ENCODE data around the gene ASCC3. TPM values are rescaled to one million over a fixed set of nuclear protein-coding genes. Genes with fewer than 3 reads are reported as not detected.

ASCC3 gene
- total RNA-seq, 1 donor from 2014 or later, result 59.3 TPM

- peak; percentile 37 for DNase-seq (ENCODE audit: low read depth)
Measured at GRCh38 chr6:100593522-100593921, 287.6 kb downstream of the ASCC3 start.

DNA sequence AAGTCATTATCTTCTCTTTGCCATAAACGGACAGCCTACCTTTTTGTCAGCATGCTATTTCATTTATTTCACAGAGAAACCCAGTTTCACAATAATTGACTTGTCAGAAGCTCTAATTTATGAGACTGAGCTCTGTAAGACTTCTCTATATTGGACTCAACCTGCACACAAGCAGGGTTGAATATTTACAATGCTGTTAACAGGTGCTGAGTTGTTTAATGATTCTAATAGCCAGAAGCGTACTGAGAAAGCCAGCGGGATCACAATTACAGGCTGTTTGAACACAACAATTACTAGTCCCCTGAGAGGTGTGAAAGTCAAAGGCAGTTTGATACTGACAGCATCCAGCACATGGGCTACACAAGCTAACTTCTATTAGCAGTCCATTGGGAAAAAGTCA lies 288.2 kb downstream of the ASCC3 start:
- DNase-seq (ENCODE audit: low read depth), result no peak

DNA sequence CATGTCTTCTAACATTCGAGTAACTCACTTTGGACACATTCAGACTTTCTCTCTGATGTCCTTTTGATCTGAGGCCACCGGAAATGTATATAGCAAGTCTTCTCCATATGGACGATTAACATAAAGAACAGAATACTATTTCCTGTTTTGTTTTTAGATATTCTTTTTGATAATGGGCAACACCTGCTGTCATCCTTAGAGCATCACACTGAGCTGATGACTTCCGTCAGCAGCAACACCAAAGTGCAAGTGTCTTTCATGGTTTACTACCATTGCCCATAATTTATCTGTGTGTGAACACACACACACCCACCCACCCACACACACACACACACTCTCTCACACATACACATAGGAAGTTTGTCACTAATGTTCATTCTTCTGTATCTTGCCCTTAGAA lies 303.7 kb downstream of the ASCC3 start:
- no peak for DNase-seq (ENCODE audit: low read depth)

GRCh38 chr6:100575921-100576320 lies 305.2 kb downstream of the ASCC3 start:
- no peak for DNase-seq (ENCODE audit: low read depth)

- DNase-seq (ENCODE audit: low read depth), result no peak
Measured at GRCh38 chr6:100574836-100575235, 306.3 kb downstream of the ASCC3 start.

DNA sequence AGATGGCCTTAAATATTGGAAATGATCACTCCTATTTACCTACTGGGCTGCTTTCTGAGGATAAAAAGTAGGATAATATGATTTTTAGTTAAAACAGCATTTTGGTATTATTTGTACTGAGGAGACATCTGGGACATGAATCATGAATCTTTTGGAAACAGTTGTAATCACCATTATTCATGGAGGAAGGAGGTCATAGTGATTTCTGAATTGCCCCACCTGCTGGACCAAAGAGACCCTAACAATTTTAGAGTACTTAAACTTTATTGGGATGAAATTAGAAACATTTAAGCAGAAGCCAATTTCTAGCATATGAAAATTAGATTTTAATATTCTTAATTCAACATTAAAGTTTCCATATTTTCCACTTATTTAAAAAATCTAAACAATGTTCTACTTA lies 308.0 kb downstream of the ASCC3 start:
- DNase-seq (ENCODE audit: low read depth), result peak; percentile 57

GRCh38 chr6:100568255-100568654 lies 312.9 kb downstream of the ASCC3 start:
- DNase-seq (ENCODE audit: low read depth), result no peak

GRCh38 chr6:100566563-100566962 lies 314.6 kb downstream of the ASCC3 start:
- DNase-seq (ENCODE audit: low read depth), result no peak

GRCh38 chr6:100565439-100566104 lies 315.6 kb downstream of the ASCC3 start:
- DNase-seq (ENCODE audit: low read depth), result no peak

- no peak for DNase-seq (ENCODE audit: low read depth)
Measured at GRCh38 chr6:100559859-100560258, 321.3 kb downstream of the ASCC3 start.

- no peak for DNase-seq (ENCODE audit: low read depth)
Measured at GRCh38 chr6:100554228-100554627, 326.9 kb downstream of the ASCC3 start.

DNA sequence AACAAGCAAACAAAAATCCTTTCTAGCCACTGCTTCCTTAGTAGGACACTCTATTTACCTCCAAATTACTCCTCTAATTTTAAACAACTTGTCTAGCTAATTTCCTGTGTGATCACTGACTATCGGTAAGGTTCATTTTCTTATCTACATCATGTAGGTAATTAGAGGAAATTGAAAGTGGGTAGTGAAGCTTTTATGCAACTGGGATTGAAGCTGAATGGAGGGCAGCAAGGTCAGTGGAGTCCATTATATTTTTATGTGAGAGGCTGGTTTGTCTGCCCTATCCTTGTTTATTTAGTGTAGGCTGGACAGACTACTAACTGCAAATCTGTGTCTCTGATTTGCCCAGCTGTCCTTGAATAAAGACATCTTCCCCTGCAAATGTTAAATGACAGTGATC lies 327.9 kb downstream of the ASCC3 start:
- DNase-seq (ENCODE audit: low read depth), result no peak

GRCh38 chr6:100549406-100550167 lies 331.5 kb downstream of the ASCC3 start:
- DNase-seq (ENCODE audit: low read depth), result peak; percentile 52

DNA sequence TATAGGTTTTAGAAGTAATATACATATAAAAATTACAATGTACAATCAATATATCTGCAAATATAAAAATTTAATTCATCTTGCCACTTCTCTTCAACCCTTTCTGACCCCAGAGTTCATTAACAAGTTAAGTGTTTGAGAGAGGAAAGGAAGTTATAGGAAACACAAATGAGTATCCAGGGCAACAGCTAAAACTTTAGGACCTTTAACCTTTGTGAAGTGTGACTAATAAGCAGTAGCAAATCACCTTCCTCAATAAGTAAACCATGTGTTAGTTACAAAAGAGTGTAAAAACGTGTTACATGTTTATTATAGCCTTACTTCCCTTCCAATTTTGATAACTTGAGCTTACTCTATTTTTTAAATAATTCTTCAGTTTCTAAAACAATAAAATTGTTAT lies 343.0 kb downstream of the ASCC3 start:
- no peak for DNase-seq (ENCODE audit: low read depth)

DNA sequence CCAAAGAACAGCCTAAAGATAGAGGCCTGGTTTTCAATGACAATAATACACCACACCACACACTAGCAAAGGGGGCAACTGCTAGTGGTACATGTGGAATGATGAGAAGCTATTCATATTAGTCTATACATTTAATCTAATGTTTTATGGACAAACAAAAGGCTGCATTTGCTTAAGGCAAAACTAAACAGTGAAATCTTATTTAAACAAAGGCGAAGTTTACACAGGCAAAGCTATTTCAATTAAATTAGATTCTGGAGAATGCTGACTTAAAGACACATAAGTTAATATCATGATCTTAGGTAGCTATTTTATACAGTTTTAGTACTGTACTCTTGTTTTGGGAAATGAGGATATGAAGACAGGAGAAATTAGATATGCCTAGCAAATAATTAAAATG lies 362.5 kb downstream of the ASCC3 start:
- DNase-seq (ENCODE audit: low read depth), result no peak

- DNase-seq (ENCODE audit: low read depth), result no peak
Measured at GRCh38 chr6:100517633-100518032, 363.5 kb downstream of the ASCC3 start.

DNA sequence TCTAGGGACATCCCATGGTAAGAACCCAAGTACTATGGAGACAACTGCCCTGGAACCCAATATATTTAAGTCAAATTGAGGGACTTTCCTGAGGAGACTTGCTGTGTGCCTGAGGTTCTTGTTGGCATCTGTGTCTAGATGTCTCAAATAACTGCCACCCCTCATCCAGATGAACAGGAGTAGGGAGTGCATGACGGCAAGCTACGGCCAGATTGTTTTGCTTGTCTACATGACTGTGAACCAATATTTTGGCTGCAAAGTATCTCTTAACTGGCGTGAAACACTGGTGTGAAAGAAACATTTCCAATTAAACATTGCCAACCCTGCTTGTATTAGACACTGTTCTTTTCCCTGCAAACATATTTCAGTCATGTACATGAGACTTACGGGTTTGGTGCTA lies 364.0 kb downstream of the ASCC3 start:
- no peak for DNase-seq (ENCODE audit: low read depth)

GRCh38 chr6:100514660-100515059 lies 366.5 kb downstream of the ASCC3 start:
- no peak for DNase-seq (ENCODE audit: low read depth)

DNA sequence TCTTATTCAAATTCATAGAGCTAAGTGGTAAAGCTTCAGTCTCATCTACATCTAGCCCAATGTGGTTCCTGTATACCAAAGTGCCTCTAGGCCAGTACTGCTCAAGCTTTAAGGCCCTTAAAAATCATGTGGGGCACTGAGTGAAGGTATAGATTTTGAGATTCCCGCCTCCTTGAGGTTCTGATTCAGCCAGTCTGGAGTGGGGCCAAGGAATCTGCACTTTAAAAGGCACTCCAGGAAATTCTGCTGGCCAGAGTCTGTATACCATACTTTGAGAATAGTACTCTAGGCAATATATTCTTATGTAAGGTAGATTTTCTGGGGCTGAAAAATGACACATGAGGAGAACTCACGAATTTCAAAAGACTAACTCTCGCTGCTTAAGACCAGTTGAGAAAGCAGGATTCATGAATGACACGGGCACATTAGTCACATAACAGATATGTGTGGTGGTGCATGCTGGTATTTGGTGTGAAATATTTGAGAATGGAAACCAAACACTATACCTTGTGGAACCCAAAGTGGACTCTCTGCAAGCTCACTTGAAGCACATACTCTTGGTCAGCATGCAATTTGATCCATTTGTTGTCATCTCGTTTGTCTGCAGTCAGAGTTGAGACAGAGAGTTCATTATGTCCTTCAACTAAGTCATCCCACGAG lies 368.8 kb downstream of the ASCC3 start:
- peak; percentile 70 for DNase-seq (ENCODE audit: low read depth)

GRCh38 chr6:100509101-100509500 lies 372.0 kb downstream of the ASCC3 start:
- DNase-seq (ENCODE audit: low read depth), result no peak

- DNase-seq (ENCODE audit: low read depth), result no peak
Measured at GRCh38 chr6:100506651-100507050, 374.5 kb downstream of the ASCC3 start.

Measured in myocyte (in vitro differentiated cells).